ENCODE results near the gene DIP2A. TPM values are rescaled to one million over a fixed set of nuclear protein-coding genes. Genes with fewer than 3 reads are reported as not detected.

The DIP2A gene
- total and polyA plus RNA-seq, 9 donors, result 20.5 to 40.3 (median 32.0) TPM

GRCh38 chr21:46600978-46601377 is 142.3 kb downstream of the DIP2A start:
- intact Hi-C loops (cut with DNase I), result no loop called here
- Histone ChIP-seq H3K36me3 (no peaks in the 10 kb centered on the region), H3K27ac (no peak overlapping the region), H3K9me3 (no peaks in the 10 kb centered on the region), H3K4me1 (ENCODE audit: insufficient read depth) (peaks cover 23% of the 10 kb centered on the region), H3K27me3 (no peaks in the 10 kb centered on the region), H3K4me3 (no peak overlapping the region)
- TF ChIP-seq CTCF (IDR thresholded peaks at IDR 0.05), result no peak
- no peak for TF ChIP-seq POLR2A (IDR thresholded peaks at IDR 0.05)
- no peak for TF ChIP-seq EP300 (IDR thresholded peaks at IDR 0.05)
- DNase-seq, result no peak
- WGBS, 3 donors, result 66 to 80% (median 71%) methylated on average over 6 to 9 of the region's 9 CpGs

- Histone ChIP-seq H3K27ac (no peak overlapping the region), H3K9me3 (no peaks in the 10 kb centered on the region), H3K27me3 (no peaks in the 10 kb centered on the region), H3K4me1 (ENCODE audit: insufficient read depth) (peaks cover 23% of the 10 kb centered on the region), H3K36me3 (no peaks in the 10 kb centered on the region), H3K4me3 (no peak overlapping the region)
- intact Hi-C loops (cut with DNase I), result no loop called here
- WGBS, 3 donors, result 8 to 23% (median 15%) methylated on average over 9 of the region's 9 CpGs
- DNase-seq, result no peak
- TF ChIP-seq CTCF (IDR thresholded peaks at IDR 0.05) (no peak), EP300 (IDR thresholded peaks at IDR 0.05) (no peak), POLR2A (IDR thresholded peaks at IDR 0.05) (no peak)
These were observed 144.5 kb downstream of the DIP2A start for GRCh38 chr21:46603228-46603627.

- DNase-seq, result no peak
- no peak for TF ChIP-seq CTCF (IDR thresholded peaks at IDR 0.05)
- TF ChIP-seq POLR2A (IDR thresholded peaks at IDR 0.05), result no peak
- no peak for TF ChIP-seq EP300 (IDR thresholded peaks at IDR 0.05)
- 83 to 84% (median 83%) methylated on average over 9 of the region's 9 CpGs for WGBS, 3 donors
- peaks cover 17% of the 10 kb centered on the region for H3K4me1 ChIP-seq (ENCODE audit: insufficient read depth)
- H3K4me3 ChIP-seq, result no peak overlapping the region
- intact Hi-C loops (cut with DNase I), result no loop called here
- H3K36me3 ChIP-seq, result no peaks in the 10 kb centered on the region
- no peaks in the 10 kb centered on the region for H3K27me3 ChIP-seq
- H3K9me3 ChIP-seq, result no peaks in the 10 kb centered on the region
- no peak overlapping the region for H3K27ac ChIP-seq
These were observed 145.8 kb downstream of the DIP2A start for GRCh38 chr21:46604329-46604974.

- intact Hi-C loops (cut with DNase I), result no loop called here
- H3K27ac ChIP-seq, result no peak within 1 kb of the TSS
- TF ChIP-seq EP300 (IDR thresholded peaks at IDR 0.05) (no peak), CTCF (IDR thresholded peaks at IDR 0.05) (no peak), POLR2A (IDR thresholded peaks at IDR 0.05) (no peak)
- no peaks in the 10 kb centered on the region for H3K27me3 ChIP-seq
- H3K4me3 ChIP-seq, result no peak within 1 kb of the TSS
- H3K4me1 ChIP-seq (ENCODE audit: insufficient read depth), result peaks cover 13% of the 10 kb centered on the region
- WGBS, 3 donors, result 76% methylated on average over 15 of the region's 15 CpGs
- H3K9me3 ChIP-seq, result peaks cover 0 to 2% of the 10 kb centered on the region in 2 donors
- no peaks in the 10 kb centered on the region for H3K36me3 ChIP-seq
- DNase-seq, result no peak
These were observed 146.5 kb downstream of the DIP2A start, which contains the start of gene S100B for GRCh38 chr21:46604975-46605766. Gene S100B, minus strand, starts transcription at chr21:46605082. Its CDS starts 2,667 bp downstream, at chr21:46602415.

All from ovary (tissue), 9 donors.